Measurements from ENCODE around the gene TMEM60.

TMEM60 gene

GRCh38 chr7:77798394-77799077 is at the start of gene TMEM60, which contains the start of gene PHTF2:
Gene TMEM60, minus strand, starts transcription at chr7:77798434. Its CDS starts 4,061 bp downstream, at chr7:77794373.
Gene PHTF2, plus strand, starts transcription at chr7:77798773.
- TF ChIP-seq CTCF (conservative IDR thresholded peaks at IDR 0.05) = peak; percentile 79
- peak within 1 kb of the TSS; percentile 91 for H3K27ac ChIP-seq

GRCh38 chr7:77846317-77847092 is 48.3 kb upstream of the TMEM60 start:
- no peak for TF ChIP-seq CTCF (conservative IDR thresholded peaks at IDR 0.05)
- H3K27ac ChIP-seq = no peak overlapping the region

- TF ChIP-seq CTCF (conservative IDR thresholded peaks at IDR 0.05) = no peak
- no peak overlapping the region for H3K27ac ChIP-seq
These were observed 45.0 kb upstream of the TMEM60 start for GRCh38 chr7:77843194-77843593.

- TF ChIP-seq CTCF (conservative IDR thresholded peaks at IDR 0.05) = no peak
- no peak overlapping the region for H3K27ac ChIP-seq
These were observed 41.7 kb upstream of the TMEM60 start for GRCh38 chr7:77839919-77840318.

GRCh38 chr7:77838929-77839491 is 40.8 kb upstream of the TMEM60 start:
- H3K27ac ChIP-seq = no peak overlapping the region
- TF ChIP-seq CTCF (conservative IDR thresholded peaks at IDR 0.05) = no peak

GRCh38 chr7:77837966-77838365 is 39.7 kb upstream of the TMEM60 start:
- TF ChIP-seq CTCF (conservative IDR thresholded peaks at IDR 0.05) = no peak
- H3K27ac ChIP-seq = peak overlapping the region; percentile 56

GRCh38 chr7:77837275-77837674 is 39.0 kb upstream of the TMEM60 start:
- H3K27ac ChIP-seq = peak overlapping the region; percentile 56

GRCh38 chr7:77836425-77836824 is 38.2 kb upstream of the TMEM60 start:
- H3K27ac ChIP-seq = peak overlapping the region; percentile 56

More at GRCh38 chr7:77837275-77837674, 39.0 kb upstream of the TMEM60 start:
- no peak for TF ChIP-seq CTCF (conservative IDR thresholded peaks at IDR 0.05)
